Natural killer cell (primary cell): ENCODE data around the gene MBLAC1. TPM values are rescaled to one million over a fixed set of nuclear protein-coding genes. Genes with fewer than 3 reads are reported as not detected.
"Not testable (repeated sequence)": the region's sequence is repeated elsewhere in the genome, so short reads cannot be mapped to it uniquely, and the experiment has no call there.

Experiments used
- ATAC-seq, 3 donors: fragments of 150-1000 bp in 2 of 3; fragments of 200-7000 bp in 1 of 3; cut with Tn5 transposase; 1 replicate in 1 of 3; 2 replicates in 2 of 3; pipeline ENCODE4 v1.10.0; 2021; ENCODE audit warnings: mild to moderate bottlenecking in 2 of 3, moderate library complexity in 2 of 3
- DNase-seq, 2 donors: peaks; one replicate each; pipeline versions ENCODE4 v3.0.0 to v3.0.0-alpha.2; 2013 to 2021; ENCODE audit warnings: mixed read lengths in 1 of 2
- H3K27ac ChIP-seq: one replicate; pipeline ENCODE4 v1.5.1; 2013; ENCODE audit warnings: mild to moderate bottlenecking, low read length
- H3K27me3 ChIP-seq: one replicate; pipeline ENCODE4 v1.6.1; 2013; ENCODE audit warnings: low read length; ENCODE audit not compliant: control insufficient read depth, insufficient read depth
- H3K36me3 ChIP-seq: one replicate; pipeline ENCODE4 v1.6.1; 2013; ENCODE audit warnings: low read length; ENCODE audit not compliant: control insufficient read depth, insufficient read depth
- H3K4me1 ChIP-seq: one replicate; pipeline ENCODE4 v1.6.1; 2013; ENCODE audit warnings: low read length; ENCODE audit not compliant: control insufficient read depth, insufficient read depth
- H3K4me3 ChIP-seq: one replicate; pipeline ENCODE4 v1.5.1; 2013; ENCODE audit warnings: low read length
- H3K9me3 ChIP-seq: one replicate; pipeline ENCODE4 v1.6.1; 2013; ENCODE audit warnings: low read length; ENCODE audit not compliant: control insufficient read depth, insufficient read depth
- H3K27ac Mint-ChIP-seq, 2 donors: one replicate each; pipeline ENCODE4 v1.8.0; 2022; ENCODE audit warnings: mild to moderate bottlenecking in 2 of 2, mixed read lengths in 2 of 2, moderate library complexity in 1 of 2
- H3K27me3 Mint-ChIP-seq, 2 donors: one replicate each; pipeline ENCODE4 v1.8.0; 2022; ENCODE audit warnings: low read depth in 2 of 2, mixed read lengths in 2 of 2
- H3K36me3 Mint-ChIP-seq: one replicate; pipeline ENCODE4 v1.8.0; 2022; ENCODE audit warnings: mixed read lengths
- H3K4me1 Mint-ChIP-seq, 2 donors: one replicate each; pipeline ENCODE4 v1.8.0; 2022; ENCODE audit warnings: mixed read lengths in 2 of 2
- H3K4me3 Mint-ChIP-seq: one replicate; pipeline ENCODE4 v1.8.0; 2022; ENCODE audit warnings: mild to moderate bottlenecking, moderate library complexity, mixed read lengths
- H3K9me3 Mint-ChIP-seq, 2 donors: one replicate each; pipeline ENCODE4 v1.8.0; 2022; ENCODE audit warnings: mixed read lengths in 2 of 2
- CTCF ChIP-seq: fragments of 200-600 bp; IDR thresholded peaks from one replicate; pipeline ENCODE4 v1.8.0; 2022; ENCODE audit warnings: antibody characterized with exemption
- WGBS: methylation state at CpG from one replicate; pipeline ENCODE4 v1.1.7; 2013; ENCODE audit warnings: missing lambda C conversion rate; ENCODE audit not compliant: insufficient coverage; 5-methylcytosine and 5-hydroxymethylcytosine counted together
- intact Hi-C: fragments of 100-400 bp; cut with micrococcal nuclease; formaldehyde crosslinking; loops from one replicate; pipeline ENCODE4 v1.14.2; 2022
- total RNA-seq, 4 donors: library from RNA; stranded (reverse); fragments of 120-200 nt in 1 of 4; gene quantifications; one replicate each; pipeline versions ENCODE4 v1.2.3 to v1.2.4, GENCODE V29; 2013 to 2022

The MBLAC1 gene
- total RNA-seq, 3 donors from 2014 or later (not counting 1 experiment from before 2014, with no cell fraction given), result 2.8 to 4.3 (median 4.1) TPM

GRCh38 chr7:100128637-100128963, 1.8 kb downstream of the MBLAC1 start:
- Mint-ChIP-seq H3K9me3 (no peaks in the 10 kb centered on the region), H3K4me1 (peaks cover 30 to 44% of the 10 kb centered on the region in 2 donors), H3K27me3 (peaks cover 0 to 4% of the 10 kb centered on the region in 2 donors), H3K36me3 (no peaks in the 10 kb centered on the region), H3K27ac (no peak overlapping the region), H3K4me3 (peak overlapping the region; percentile 52)
- DNase-seq (no peak), ATAC-seq (no peak)
- Histone ChIP-seq H3K27me3 (no peaks in the 10 kb centered on the region), H3K27ac (no peak overlapping the region), H3K4me3 (no peak overlapping the region), H3K36me3 (no peaks in the 10 kb centered on the region), H3K9me3 (no peaks in the 10 kb centered on the region), H3K4me1 (peaks cover 34% of the 10 kb centered on the region)
- WGBS, result 88% methylated on average over 1 of the region's 1 CpG
- intact Hi-C loops, result no loop called here
- no peak for TF ChIP-seq CTCF

- not testable (repeated sequence) for ATAC-seq, DNase-seq, H3K27ac Mint-ChIP-seq, H3K27ac ChIP-seq, H3K27me3 ChIP-seq, H3K36me3 ChIP-seq, H3K27me3 Mint-ChIP-seq, H3K4me3 ChIP-seq, H3K9me3 ChIP-seq, H3K9me3 Mint-ChIP-seq, H3K36me3 Mint-ChIP-seq, H3K4me3 Mint-ChIP-seq
- intact Hi-C loops, result loop anchor here (2.0 to 5.0 kb wide), 3 partner anchors 87 to 151 kb away; partner anchors contain the start of gene PVRIG
- WGBS, result 100% methylated on average over 1 of the region's 1 CpG
- H3K4me1 ChIP-seq, result peaks cover 27% of the 10 kb centered on the region
- H3K4me1 Mint-ChIP-seq, result peaks cover 22 to 36% of the 10 kb centered on the region in 2 donors
Observed at GRCh38 chr7:100130220-100130607, 3.4 kb downstream of the MBLAC1 start.

DNA sequence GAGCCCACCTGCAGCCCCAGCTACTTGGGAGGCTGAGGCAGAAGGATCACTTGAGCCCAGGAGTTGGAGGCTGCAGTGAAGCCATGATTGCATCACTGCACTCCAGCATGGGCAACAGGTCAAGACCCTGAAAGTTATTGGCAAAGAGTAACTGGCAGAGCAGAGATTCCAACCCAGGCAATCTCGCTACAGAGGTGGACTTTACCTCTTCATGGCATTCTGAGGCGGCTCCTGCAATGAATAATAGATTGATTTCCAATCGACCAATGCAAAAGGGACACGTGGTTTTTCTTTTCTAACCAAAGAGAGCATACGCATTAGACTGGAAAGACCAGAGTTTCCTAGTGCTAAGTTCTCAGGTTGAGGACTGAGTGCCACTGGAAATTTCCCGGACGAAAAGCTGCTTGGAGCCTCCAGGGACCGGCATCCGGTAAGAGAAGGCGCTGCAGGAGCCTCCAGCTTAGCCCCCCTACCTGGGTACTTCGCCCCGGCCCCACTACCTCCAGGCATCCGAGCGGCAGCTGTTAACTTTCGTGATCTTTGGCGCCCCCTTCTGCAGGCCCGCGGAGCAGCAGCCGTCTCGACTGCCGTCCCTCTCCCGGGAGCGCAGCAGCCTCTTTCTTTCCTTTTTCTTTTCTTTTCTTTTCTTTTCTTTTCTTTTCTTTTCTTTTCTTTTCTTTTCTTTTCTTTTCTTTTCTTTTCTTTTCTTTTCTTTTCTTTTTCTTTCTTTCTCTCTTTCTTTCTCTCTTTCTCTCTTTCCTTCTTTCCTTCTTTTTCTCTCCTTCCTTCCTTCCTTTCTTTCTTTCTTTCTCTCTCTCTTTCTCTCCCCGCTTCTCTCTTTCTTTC, 4.1 kb downstream of the MBLAC1 start:
- Histone ChIP-seq H3K4me1 (peaks cover 21% of the 10 kb centered on the region), H3K27ac (no peak overlapping the region), H3K4me3 (no peak overlapping the region), H3K27me3 (no peaks in the 10 kb centered on the region), H3K36me3 (no peaks in the 10 kb centered on the region), H3K9me3 (no peaks in the 10 kb centered on the region)
- Mint-ChIP-seq H3K9me3 (no peaks in the 10 kb centered on the region), H3K27ac (no peak overlapping the region), H3K27me3 (peaks cover 0 to 6% of the 10 kb centered on the region in 2 donors), H3K36me3 (no peaks in the 10 kb centered on the region), H3K4me3 (peak overlapping the region; percentile 58), H3K4me1 (peaks cover 17 to 32% of the 10 kb centered on the region in 2 donors)
- WGBS, result 15% methylated on average over 24 of the region's 24 CpGs
- peak; percentile 99 for TF ChIP-seq CTCF
- intact Hi-C loops, result loop anchor here (2.0 to 5.0 kb wide), 3 partner anchors 86 to 152 kb away; partner anchors contain the start of gene PVRIG
- peak in 2 of 3 donors; percentile 25 to 28 for ATAC-seq
- peak; percentile 84 to 90 for DNase-seq

DNA sequence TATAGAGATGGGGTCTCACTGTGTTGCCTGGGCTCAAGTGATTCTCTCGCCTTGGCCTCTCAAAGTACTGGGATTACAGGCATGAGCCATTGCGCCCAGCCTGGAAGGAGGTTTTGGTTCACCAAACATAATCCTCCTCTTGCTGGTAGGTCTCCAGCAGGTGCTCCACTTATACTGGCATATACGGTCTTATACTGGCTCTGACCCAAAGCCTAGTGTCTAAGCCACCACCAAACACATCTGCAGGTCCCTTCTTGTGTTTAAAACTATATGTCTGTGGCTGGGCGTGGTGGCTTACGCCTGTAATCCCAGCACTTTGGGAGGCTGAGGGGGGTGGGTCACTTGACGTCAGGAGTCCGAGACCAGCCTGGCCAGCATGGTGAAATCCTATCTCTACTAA, 5.4 kb downstream of the MBLAC1 start:
- Mint-ChIP-seq H3K36me3 (no peaks in the 10 kb centered on the region), H3K27ac (no peak overlapping the region), H3K27me3 (peaks cover 0 to 7% of the 10 kb centered on the region in 2 donors), H3K4me1 (peaks cover 9 to 20% of the 10 kb centered on the region in 2 donors), H3K9me3 (no peaks in the 10 kb centered on the region), H3K4me3 (no peak overlapping the region)
- intact Hi-C loops, result loop anchor here (2.0 to 5.0 kb wide), 3 partner anchors 85 to 277 kb away; partner anchors contain the start of gene PVRIG
- H3K27ac ChIP-seq, result no peak overlapping the region
- ATAC-seq, result no peak
- TF ChIP-seq CTCF, result no peak
- no peaks in the 10 kb centered on the region for H3K36me3 ChIP-seq
- H3K27me3 ChIP-seq, result no peaks in the 10 kb centered on the region
- WGBS, result 56% methylated on average over 5 of the region's 7 CpGs
- DNase-seq, result no peak
- H3K4me1 ChIP-seq, result peaks cover 13% of the 10 kb centered on the region
- no peaks in the 10 kb centered on the region for H3K9me3 ChIP-seq
- no peak overlapping the region for H3K4me3 ChIP-seq
